GM23338 (cell line): ENCODE data around the gene VEZT. TPM values are rescaled to one million over a fixed set of nuclear protein-coding genes. Genes with fewer than 3 reads are reported as not detected.

Experiments used
- ATAC-seq: fragments of 200-7000 bp; cut with Tn5 transposase; 3 replicates; pipeline ENCODE4 v1.9.1; 2020
- DNase-seq: peaks from one replicate; pipeline ENCODE4 v3.0.0-alpha.2; 2015; ENCODE audit warnings: low spot score
- H2AFZ ChIP-seq: fragments of 200-600 bp; sonication (generic); 2 replicates; pipeline ENCODE4 v1.8.0; 2016; ENCODE audit warnings: antibody characterized with exemption, mild to moderate bottlenecking, moderate library complexity
- H3F3A ChIP-seq: fragments of 200-600 bp; sonication (generic); replicated peaks from 2 replicates; pipeline ENCODE4 v1.8.0; 2017; ENCODE audit warnings: antibody characterized with exemption, mixed run types, low read depth
- H3K27ac ChIP-seq: fragments of 200-600 bp; sonication (generic); 2 replicates; pipeline ENCODE4 v1.6.1; 2016; ENCODE audit warnings: low read depth
- H3K27me3 ChIP-seq: fragments of 200-600 bp; sonication (generic); 2 replicates; pipeline ENCODE4 v1.8.0; 2016; ENCODE audit warnings: mild to moderate bottlenecking, mixed run types, moderate library complexity; ENCODE audit not compliant: insufficient read depth
- H3K36me3 ChIP-seq: fragments of 200-600 bp; sonication (generic); 2 replicates; pipeline ENCODE4 v1.8.0; 2016; ENCODE audit warnings: mild to moderate bottlenecking; ENCODE audit not compliant: insufficient read depth
- H3K4me1 ChIP-seq: fragments of 200-600 bp; sonication (generic); 2 replicates; pipeline ENCODE4 v1.8.0; 2016; ENCODE audit warnings: mild to moderate bottlenecking, moderate library complexity; ENCODE audit not compliant: insufficient read depth
- H3K4me2 ChIP-seq: fragments of 200-600 bp; sonication (generic); 2 replicates; pipeline ENCODE4 v1.7.1; 2017; ENCODE audit warnings: mixed run types
- H3K4me3 ChIP-seq: fragments of 200-600 bp; sonication (generic); 2 replicates; pipeline ENCODE4 v1.6.1; 2016; ENCODE audit warnings: mixed run types
- H3K79me2 ChIP-seq: fragments of 200-600 bp; sonication (generic); replicated peaks from 2 replicates; pipeline ENCODE4 v1.8.0; 2017; ENCODE audit warnings: mild to moderate bottlenecking; ENCODE audit not compliant: insufficient read depth
- H3K9me2 ChIP-seq: fragments of 200-600 bp; sonication (generic); 2 replicates; pipeline ENCODE4 v1.8.0; 2017; ENCODE audit not compliant: insufficient read depth
- H4K20me1 ChIP-seq: fragments of 200-600 bp; sonication (generic); replicated peaks from 2 replicates; pipeline ENCODE4 v1.8.0; 2017; ENCODE audit warnings: mild to moderate bottlenecking; ENCODE audit not compliant: insufficient read depth
- H3K27ac Mint-ChIP-seq: 2 replicates; pipeline ENCODE4 v1.8.0; 2020; ENCODE audit warnings: inconsistent platforms, mild to moderate bottlenecking, moderate library complexity, mixed read lengths
- H3K27me3 Mint-ChIP-seq: 3 replicates; pipeline ENCODE4 v1.8.0; 2022; ENCODE audit warnings: low read depth, mild to moderate bottlenecking, moderate library complexity, mixed read lengths, inconsistent platforms; ENCODE audit not compliant: insufficient read depth, poor library complexity
- H3K36me3 Mint-ChIP-seq: 3 replicates; pipeline ENCODE4 v1.8.0; 2021; ENCODE audit warnings: low read depth, mild to moderate bottlenecking, inconsistent platforms, moderate library complexity, mixed read lengths
- H3K4me1 Mint-ChIP-seq: 3 replicates; pipeline ENCODE4 v1.8.0; 2020; ENCODE audit warnings: mild to moderate bottlenecking, inconsistent platforms, mixed read lengths
- H3K4me3 Mint-ChIP-seq: 3 replicates; pipeline ENCODE4 v1.8.0; 2021; ENCODE audit warnings: moderate library complexity, mild to moderate bottlenecking, inconsistent platforms, mixed read lengths
- H3K9me3 Mint-ChIP-seq: 3 replicates; pipeline ENCODE4 v1.8.0; 2020; ENCODE audit warnings: moderate library complexity, mild to moderate bottlenecking, inconsistent platforms, mixed read lengths
- CREB1 ChIP-seq: fragments of 250-450 bp; sonication (Bioruptor Pico); IDR thresholded peaks from 2 replicates; pipeline ENCODE4 v1.5.0; 2020; ENCODE audit warnings: low read depth, mild to moderate bottlenecking, moderate library complexity
- EZH2 ChIP-seq: fragments of 200-600 bp; sonication (generic); IDR thresholded peaks from one replicate; pipeline ENCODE4 v1.8.0; 2017; ENCODE audit warnings: antibody characterized with exemption, mild to moderate bottlenecking, low read depth; ENCODE audit not compliant: unreplicated experiment
- EZH2phosphoT487 ChIP-seq: fragments of 200-600 bp; sonication (generic); IDR thresholded peaks from one replicate; pipeline ENCODE4 v1.8.1; 2018; ENCODE audit warnings: antibody characterized with exemption; ENCODE audit not compliant: unreplicated experiment
- JUNB ChIP-seq: IDR thresholded peaks from one replicate; pipeline ENCODE4 v1.6.1; 2016; ENCODE audit warnings: antibody characterized with exemption; ENCODE audit not compliant: unreplicated experiment
- polyA plus RNA-seq: library from polyadenylated mRNA; unstranded; fragments of >200 nt; fragmentation: Nextera tagmentation; extraction: Ambion mirVana; gene quantifications from 2 replicates; pipeline ENCODE4 v1.2.1, GENCODE V29; 2016
- total RNA-seq: library from RNA; depleted of rRNA; stranded (reverse); fragments of >200 nt; shearing (Covaris generic); gene quantifications from 2 replicates; pipeline ENCODE4 v1.2.3, GENCODE V29; 2014
- TF ChIP-seq, protein P1 (sequence below): fragments of 250-450 bp; sonication (Bioruptor Pico); IDR thresholded peaks from 2 replicates; pipeline ENCODE4 v1.5.0; 2020; ENCODE audit warnings: mild to moderate bottlenecking, moderate library complexity
- TF ChIP-seq, protein P2 (sequence below), 2 experiments: fragments of 200-600 bp in 1 of 2; sonication (generic) in 1 of 2; conservative IDR thresholded peaks; 2 replicates each; pipeline versions ENCODE4 v1.5.1 to v1.6.1; 2016 to 2017; ENCODE audit warnings: antibody characterized with exemption in 2 of 2, low read depth in 2 of 2, mild to moderate bottlenecking in 2 of 2, moderate library complexity in 1 of 2
- TF ChIP-seq, protein P3 (sequence below): IDR thresholded peaks from one replicate; pipeline ENCODE4 v1.6.1; 2018; ENCODE audit warnings: antibody characterized with exemption; ENCODE audit not compliant: unreplicated experiment

VEZT gene
- total and polyA plus RNA-seq, 2 experiments from 2014 or later: 34.2 to 51.5 TPM

DNA sequence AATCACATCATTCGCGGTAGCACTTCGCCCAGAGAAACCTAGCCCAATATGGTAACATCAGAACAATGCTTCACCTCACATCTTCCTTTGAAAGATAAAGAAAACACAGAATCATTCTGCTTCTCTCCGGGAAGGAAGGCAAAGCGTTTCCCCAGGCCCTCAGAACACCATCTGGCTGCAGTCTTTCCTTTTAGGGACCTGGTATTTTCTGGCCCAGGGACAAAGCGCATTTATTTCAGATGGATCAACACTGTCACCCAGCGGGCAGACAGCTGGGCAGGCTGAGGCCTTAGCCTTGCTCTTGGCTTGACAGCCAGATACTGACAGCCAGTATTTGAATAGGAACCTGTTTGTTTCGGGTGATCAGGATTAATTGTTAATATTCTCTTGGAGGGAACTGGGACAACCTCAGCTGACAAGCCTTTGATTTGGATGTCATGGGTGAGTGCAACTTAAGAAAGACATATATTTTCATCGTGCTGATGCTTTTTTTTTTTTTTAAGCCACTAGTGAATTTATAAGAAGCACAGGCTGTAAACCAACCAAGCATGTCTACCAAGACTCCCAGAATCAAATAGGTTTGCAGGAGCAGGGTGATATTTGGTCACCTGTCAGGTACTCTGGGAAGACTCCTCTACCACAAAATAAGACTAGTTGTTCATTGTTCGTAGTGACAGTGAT, 118.9 kb downstream of the VEZT start (continued):
- TF ChIP-seq, protein P1, sequence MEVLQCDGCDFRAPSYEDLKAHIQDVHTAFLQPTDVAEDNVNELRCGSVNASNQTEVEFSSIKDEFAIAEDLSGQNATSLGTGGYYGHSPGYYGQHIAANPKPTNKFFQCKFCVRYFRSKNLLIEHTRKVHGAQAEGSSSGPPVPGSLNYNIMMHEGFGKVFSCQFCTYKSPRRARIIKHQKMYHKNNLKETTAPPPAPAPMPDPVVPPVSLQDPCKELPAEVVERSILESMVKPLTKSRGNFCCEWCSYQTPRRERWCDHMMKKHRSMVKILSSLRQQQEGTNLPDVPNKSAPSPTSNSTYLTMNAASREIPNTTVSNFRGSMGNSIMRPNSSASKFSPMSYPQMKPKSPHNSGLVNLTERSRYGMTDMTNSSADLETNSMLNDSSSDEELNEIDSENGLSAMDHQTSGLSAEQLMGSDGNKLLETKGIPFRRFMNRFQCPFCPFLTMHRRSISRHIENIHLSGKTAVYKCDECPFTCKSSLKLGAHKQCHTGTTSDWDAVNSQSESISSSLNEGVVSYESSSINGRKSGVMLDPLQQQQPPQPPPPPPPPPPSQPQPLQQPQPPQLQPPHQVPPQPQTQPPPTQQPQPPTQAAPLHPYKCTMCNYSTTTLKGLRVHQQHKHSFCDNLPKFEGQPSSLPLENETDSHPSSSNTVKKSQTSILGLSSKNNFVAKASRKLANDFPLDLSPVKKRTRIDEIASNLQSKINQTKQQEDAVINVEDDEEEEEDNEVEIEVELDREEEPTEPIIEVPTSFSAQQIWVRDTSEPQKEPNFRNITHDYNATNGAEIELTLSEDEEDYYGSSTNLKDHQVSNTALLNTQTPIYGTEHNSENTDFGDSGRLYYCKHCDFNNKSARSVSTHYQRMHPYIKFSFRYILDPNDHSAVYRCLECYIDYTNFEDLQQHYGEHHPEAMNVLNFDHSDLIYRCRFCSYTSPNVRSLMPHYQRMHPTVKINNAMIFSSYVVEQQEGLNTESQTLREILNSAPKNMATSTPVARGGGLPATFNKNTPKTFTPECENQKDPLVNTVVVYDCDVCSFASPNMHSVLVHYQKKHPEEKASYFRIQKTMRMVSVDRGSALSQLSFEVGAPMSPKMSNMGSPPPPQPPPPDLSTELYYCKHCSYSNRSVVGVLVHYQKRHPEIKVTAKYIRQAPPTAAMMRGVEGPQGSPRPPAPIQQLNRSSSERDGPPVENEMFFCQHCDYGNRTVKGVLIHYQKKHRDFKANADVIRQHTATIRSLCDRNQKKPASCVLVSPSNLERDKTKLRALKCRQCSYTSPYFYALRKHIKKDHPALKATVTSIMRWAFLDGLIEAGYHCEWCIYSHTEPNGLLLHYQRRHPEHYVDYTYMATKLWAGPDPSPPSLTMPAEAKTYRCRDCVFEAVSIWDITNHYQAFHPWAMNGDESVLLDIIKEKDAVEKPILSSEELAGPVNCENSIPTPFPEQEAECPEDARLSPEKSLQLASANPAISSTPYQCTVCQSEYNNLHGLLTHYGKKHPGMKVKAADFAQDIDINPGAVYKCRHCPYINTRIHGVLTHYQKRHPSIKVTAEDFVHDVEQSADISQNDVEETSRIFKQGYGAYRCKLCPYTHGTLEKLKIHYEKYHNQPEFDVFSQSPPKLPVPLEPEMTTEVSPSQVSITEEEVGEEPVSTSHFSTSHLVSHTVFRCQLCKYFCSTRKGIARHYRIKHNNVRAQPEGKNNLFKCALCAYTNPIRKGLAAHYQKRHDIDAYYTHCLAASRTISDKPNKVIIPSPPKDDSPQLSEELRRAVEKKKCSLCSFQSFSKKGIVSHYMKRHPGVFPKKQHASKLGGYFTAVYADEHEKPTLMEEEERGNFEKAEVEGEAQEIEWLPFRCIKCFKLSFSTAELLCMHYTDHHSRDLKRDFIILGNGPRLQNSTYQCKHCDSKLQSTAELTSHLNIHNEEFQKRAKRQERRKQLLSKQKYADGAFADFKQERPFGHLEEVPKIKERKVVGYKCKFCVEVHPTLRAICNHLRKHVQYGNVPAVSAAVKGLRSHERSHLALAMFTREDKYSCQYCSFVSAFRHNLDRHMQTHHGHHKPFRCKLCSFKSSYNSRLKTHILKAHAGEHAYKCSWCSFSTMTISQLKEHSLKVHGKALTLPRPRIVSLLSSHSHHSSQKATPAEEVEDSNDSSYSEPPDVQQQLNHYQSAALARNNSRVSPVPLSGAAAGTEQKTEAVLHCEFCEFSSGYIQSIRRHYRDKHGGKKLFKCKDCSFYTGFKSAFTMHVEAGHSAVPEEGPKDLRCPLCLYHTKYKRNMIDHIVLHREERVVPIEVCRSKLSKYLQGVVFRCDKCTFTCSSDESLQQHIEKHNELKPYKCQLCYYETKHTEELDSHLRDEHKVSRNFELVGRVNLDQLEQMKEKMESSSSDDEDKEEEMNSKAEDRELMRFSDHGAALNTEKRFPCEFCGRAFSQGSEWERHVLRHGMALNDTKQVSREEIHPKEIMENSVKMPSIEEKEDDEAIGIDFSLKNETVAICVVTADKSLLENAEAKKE (CRISPR knock-in tag): 0 out of 2 replicates have a peak, but pooled peaks have one; percentile 22
- TF ChIP-seq, protein P2, sequence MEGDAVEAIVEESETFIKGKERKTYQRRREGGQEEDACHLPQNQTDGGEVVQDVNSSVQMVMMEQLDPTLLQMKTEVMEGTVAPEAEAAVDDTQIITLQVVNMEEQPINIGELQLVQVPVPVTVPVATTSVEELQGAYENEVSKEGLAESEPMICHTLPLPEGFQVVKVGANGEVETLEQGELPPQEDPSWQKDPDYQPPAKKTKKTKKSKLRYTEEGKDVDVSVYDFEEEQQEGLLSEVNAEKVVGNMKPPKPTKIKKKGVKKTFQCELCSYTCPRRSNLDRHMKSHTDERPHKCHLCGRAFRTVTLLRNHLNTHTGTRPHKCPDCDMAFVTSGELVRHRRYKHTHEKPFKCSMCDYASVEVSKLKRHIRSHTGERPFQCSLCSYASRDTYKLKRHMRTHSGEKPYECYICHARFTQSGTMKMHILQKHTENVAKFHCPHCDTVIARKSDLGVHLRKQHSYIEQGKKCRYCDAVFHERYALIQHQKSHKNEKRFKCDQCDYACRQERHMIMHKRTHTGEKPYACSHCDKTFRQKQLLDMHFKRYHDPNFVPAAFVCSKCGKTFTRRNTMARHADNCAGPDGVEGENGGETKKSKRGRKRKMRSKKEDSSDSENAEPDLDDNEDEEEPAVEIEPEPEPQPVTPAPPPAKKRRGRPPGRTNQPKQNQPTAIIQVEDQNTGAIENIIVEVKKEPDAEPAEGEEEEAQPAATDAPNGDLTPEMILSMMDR (conservative IDR thresholded peaks at IDR 0.05; ENCODE audit: low read depth in 2 of 2): peak; percentile 98 to 99

DNA sequence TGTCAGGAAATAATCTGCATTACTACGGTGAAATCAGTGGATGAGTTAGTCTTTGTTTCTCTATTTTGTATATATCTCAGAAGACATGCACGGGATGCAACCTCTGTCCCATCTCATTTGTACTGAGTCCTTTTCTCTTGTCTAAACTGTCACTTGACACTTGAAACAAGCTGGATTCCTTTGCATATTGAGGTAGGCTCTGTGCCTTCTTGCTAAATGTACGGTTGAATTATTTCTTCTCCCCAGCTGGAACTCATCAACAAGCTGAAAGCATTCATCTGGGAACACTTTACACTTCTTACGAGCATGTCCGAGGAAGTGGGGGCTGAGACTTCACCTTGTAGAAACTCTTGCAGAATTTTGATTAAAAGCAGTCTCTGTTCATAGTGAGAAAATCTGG, 119.5 kb downstream of the VEZT start:
- H3K27me3 ChIP-seq: no peaks in the 10 kb centered on the region
- ATAC-seq: no peak
- TF ChIP-seq JUNB: no peak
- no peak for TF ChIP-seq EZH2phosphoT487
- TF ChIP-seq, protein P3, sequence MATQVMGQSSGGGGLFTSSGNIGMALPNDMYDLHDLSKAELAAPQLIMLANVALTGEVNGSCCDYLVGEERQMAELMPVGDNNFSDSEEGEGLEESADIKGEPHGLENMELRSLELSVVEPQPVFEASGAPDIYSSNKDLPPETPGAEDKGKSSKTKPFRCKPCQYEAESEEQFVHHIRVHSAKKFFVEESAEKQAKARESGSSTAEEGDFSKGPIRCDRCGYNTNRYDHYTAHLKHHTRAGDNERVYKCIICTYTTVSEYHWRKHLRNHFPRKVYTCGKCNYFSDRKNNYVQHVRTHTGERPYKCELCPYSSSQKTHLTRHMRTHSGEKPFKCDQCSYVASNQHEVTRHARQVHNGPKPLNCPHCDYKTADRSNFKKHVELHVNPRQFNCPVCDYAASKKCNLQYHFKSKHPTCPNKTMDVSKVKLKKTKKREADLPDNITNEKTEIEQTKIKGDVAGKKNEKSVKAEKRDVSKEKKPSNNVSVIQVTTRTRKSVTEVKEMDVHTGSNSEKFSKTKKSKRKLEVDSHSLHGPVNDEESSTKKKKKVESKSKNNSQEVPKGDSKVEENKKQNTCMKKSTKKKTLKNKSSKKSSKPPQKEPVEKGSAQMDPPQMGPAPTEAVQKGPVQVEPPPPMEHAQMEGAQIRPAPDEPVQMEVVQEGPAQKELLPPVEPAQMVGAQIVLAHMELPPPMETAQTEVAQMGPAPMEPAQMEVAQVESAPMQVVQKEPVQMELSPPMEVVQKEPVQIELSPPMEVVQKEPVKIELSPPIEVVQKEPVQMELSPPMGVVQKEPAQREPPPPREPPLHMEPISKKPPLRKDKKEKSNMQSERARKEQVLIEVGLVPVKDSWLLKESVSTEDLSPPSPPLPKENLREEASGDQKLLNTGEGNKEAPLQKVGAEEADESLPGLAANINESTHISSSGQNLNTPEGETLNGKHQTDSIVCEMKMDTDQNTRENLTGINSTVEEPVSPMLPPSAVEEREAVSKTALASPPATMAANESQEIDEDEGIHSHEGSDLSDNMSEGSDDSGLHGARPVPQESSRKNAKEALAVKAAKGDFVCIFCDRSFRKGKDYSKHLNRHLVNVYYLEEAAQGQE: no peak
- no peak for TF ChIP-seq EZH2
- TF ChIP-seq CREB1 (CRISPR knock-in tag): no peak

More for the DNA sequence above, 119.5 kb downstream of the VEZT start:
- DNase-seq: no peak
- Histone ChIP-seq H3F3A (peaks cover 6% of the 10 kb centered on the region; the same call in 1 of the 2 replicates), H2AFZ (no peak overlapping the region), H3K4me2 (no peak overlapping the region), H3K4me1 (no peaks in the 10 kb centered on the region), H3K27ac (no peak overlapping the region), H3K36me3 (no peaks in the 10 kb centered on the region), H4K20me1 (no peaks in the 10 kb centered on the region), H3K9me2 (no peaks in the 10 kb centered on the region), H3K4me3 (no peak overlapping the region), H3K79me2 (no peaks in the 10 kb centered on the region)
- H3K4me3 Mint-ChIP-seq: no peak overlapping the region
- H3K27ac Mint-ChIP-seq: no peak overlapping the region
- peaks cover 2% of the 10 kb centered on the region for H3K27me3 Mint-ChIP-seq
- H3K36me3 Mint-ChIP-seq: no peaks in the 10 kb centered on the region
- no peaks in the 10 kb centered on the region; the same call in 2 of the 3 replicates for H3K9me3 Mint-ChIP-seq
- peaks cover 16% of the 10 kb centered on the region for H3K4me1 Mint-ChIP-seq
